HUES6 (cell line): ENCODE measurements around the gene PLEKHG3.

Experiments
- H3K27ac ChIP-seq: 2 replicates; pipeline ENCODE4 v1.7.0; 2013; ENCODE audit warnings: low read depth, mild to moderate bottlenecking, low read length, inconsistent platforms
- H3K27me3 ChIP-seq: 2 replicates; pipeline ENCODE4 v1.6.1; 2013; ENCODE audit warnings: low read length; ENCODE audit not compliant: control insufficient read depth, insufficient read depth
- H3K36me3 ChIP-seq: 2 replicates; pipeline ENCODE4 v1.6.1; 2013; ENCODE audit warnings: low read length; ENCODE audit not compliant: control insufficient read depth, insufficient read depth
- H3K4me1 ChIP-seq: 2 replicates; pipeline ENCODE4 v1.6.1; 2013; ENCODE audit warnings: low read length; ENCODE audit not compliant: control insufficient read depth, insufficient read depth
- H3K4me3 ChIP-seq: 2 replicates; pipeline ENCODE4 v1.5.1; 2013; ENCODE audit warnings: low read depth, low read length
- H3K9ac ChIP-seq: one replicate; pipeline ENCODE4 v1.6.1; 2013; ENCODE audit warnings: mild to moderate bottlenecking, low read length
- H3K9me3 ChIP-seq: 2 replicates; pipeline ENCODE4 v1.6.1; 2013; ENCODE audit warnings: low read depth, low read length; ENCODE audit not compliant: control insufficient read depth, insufficient read depth

The PLEKHG3 gene

DNA sequence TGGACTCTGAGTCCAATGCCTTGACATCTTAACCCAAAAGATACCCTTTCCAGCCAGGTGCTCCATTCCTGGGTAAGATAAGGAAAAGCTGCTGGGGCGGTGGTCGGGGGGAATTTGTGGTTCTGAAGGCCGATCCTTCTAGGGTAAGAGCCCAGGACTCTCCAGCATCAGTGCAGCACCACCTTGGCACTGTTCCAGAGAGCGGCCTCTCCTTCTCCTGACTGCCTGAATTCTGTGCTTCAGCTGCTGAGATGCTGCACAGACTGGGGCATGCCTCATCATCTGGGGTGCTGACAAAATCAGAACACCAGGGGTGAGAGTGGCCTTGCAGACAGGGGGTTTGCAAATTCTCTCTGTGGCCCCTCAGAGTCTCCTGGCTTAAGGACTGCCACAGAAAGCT lies 88.0 kb downstream of the PLEKHG3 start:
- H3K27me3 ChIP-seq, result no peaks in the 10 kb centered on the region
- no peaks in the 10 kb centered on the region for H3K36me3 ChIP-seq
- H3K27ac ChIP-seq, result no peak overlapping the region
- H3K4me3 ChIP-seq, result no peak overlapping the region
- H3K9ac ChIP-seq, result no peak overlapping the region
- no peaks in the 10 kb centered on the region for H3K9me3 ChIP-seq
- peaks cover 7% of the 10 kb centered on the region; the same call in 1 of the 2 replicates for H3K4me1 ChIP-seq

DNA sequence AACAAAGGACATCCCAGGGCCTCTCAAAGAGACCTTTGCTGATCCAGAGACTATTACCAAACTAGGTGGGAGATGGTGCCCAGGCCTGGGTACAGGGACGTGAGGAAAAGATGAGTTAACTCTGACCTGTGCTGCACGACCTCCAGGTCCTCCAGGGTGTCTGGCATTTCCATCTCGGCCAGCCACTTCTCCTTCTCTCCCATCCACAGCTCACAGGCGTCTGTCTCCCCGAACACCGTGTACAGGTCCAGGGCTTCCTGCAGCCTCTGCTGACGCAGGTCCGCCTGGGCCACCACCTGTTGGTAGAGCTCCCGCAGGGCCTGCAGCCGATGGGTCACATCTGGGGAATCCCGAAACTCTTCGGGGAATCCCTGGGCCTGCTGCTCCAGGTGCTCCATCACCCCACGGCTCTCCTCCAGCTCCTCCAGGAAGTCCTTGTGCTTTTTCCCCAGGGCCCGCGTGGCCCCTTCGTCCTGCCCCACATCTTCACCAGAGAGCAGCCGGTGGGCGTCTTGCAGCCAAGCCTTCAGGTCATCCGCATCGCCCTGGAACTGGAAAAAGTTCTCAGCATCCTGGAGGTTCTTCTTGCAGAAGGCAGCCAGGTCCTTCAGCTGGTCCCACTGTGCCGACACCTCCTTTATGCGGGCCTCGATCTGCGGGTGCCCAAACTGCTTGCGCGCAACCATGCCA lies 88.8 kb downstream of the PLEKHG3 start:
- no peaks in the 10 kb centered on the region for H3K36me3 ChIP-seq
- no peaks in the 10 kb centered on the region for H3K27me3 ChIP-seq
- H3K9me3 ChIP-seq, result no peaks in the 10 kb centered on the region
- H3K4me1 ChIP-seq, result peaks cover 7% of the 10 kb centered on the region; the same call in 1 of the 2 replicates
- H3K27ac ChIP-seq, result no peak overlapping the region
- H3K4me3 ChIP-seq, result no peak overlapping the region
- H3K9ac ChIP-seq, result no peak overlapping the region

DNA sequence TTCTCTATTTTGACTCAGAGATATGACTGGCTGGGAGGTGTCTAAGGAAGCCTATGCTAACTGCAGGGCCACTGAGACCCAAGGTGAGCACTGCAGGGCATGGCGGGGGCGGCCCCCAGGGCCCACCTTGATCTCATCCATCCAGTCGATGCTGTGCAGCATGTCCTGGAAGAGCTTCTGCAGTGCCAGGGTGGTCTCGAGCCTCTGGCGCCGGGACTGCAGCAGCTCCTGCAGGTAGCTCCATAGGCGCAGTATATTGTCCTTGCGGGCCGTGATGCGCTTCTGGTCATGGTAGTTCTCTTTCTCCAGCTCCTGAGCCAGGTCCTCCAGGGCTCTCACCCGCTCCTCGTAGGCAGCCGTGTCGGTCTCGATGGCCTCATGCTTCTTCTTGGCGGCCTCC lies 91.0 kb downstream of the PLEKHG3 start:
- Histone ChIP-seq H3K27ac (no peak overlapping the region), H3K4me1 (peaks cover 5% of the 10 kb centered on the region; the same call in 1 of the 2 replicates), H3K9me3 (no peaks in the 10 kb centered on the region), H3K4me3 (no peak overlapping the region), H3K36me3 (no peaks in the 10 kb centered on the region), H3K27me3 (no peaks in the 10 kb centered on the region), H3K9ac (no peak overlapping the region)

DNA sequence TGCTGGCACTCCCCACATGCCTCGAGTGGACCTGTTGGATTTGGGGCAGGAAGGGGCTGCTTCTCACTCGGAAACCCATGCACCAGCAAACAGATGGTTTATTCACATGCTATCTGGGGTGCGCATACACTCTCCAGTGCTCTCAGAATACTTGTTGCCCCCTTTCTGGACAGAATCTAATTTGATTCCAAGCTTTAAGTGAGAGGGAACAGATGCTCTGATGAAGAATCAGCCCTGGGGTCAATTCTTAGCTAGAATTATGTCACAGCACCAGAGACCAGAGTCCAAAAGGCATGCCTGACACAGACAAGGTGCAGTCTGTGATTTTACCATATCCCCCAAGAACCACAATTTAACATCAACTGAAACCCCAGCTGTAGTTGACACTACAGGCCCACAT lies 91.7 kb downstream of the PLEKHG3 start:
- no peaks in the 10 kb centered on the region for H3K9me3 ChIP-seq
- H3K27ac ChIP-seq, result no peak overlapping the region
- no peaks in the 10 kb centered on the region for H3K27me3 ChIP-seq
- H3K36me3 ChIP-seq, result no peaks in the 10 kb centered on the region
- 0 out of 2 replicates have a peak, but pooled peaks cover under 1% of the 10 kb centered on the region for H3K4me1 ChIP-seq
- H3K4me3 ChIP-seq, result no peak overlapping the region
- no peak overlapping the region for H3K9ac ChIP-seq

DNA sequence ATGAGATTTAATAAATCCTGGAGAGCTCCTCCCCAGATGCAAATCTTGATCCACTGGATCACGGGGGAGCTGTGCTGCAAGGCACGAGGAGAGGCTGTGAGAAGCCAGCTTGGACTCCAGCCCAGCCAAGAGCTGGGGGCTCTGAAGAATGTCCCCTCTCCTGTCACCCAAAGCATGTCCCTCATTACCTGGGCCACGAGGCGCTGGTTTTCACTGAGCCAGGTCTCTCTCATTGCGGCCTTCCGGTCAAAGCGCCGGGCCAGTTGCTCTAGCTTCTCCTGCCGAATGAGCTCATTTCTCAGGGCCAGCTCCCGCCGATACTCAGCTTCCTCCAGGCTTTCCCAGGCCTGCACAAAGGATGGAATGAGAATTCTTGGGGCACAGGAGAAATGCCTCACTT lies 92.1 kb downstream of the PLEKHG3 start:
- H3K4me1 ChIP-seq, result no peaks in the 10 kb centered on the region
- no peak overlapping the region for H3K27ac ChIP-seq
- H3K4me3 ChIP-seq, result no peak overlapping the region
- no peak overlapping the region for H3K9ac ChIP-seq
- H3K9me3 ChIP-seq, result no peaks in the 10 kb centered on the region
- H3K27me3 ChIP-seq, result no peaks in the 10 kb centered on the region
- no peaks in the 10 kb centered on the region for H3K36me3 ChIP-seq

DNA sequence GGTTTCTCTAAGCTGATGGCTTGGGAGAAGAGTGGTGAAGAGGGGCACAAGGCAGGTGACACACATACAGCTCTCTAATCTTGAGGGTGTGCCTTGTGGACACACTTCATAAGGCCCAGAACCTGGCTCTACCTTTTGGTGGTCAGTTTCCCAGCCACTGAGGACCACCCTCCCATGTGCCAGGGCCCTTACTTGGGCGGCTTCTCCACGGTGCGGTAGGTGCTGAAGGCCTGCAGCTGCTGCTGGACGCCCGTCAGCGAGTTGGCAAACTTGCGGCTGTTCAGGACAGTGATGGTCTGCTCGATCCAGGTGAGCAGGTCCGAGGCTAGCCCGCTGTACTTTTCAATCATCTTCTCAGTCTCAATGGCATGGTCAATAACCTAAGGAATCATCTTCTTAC lies 95.3 kb downstream of the PLEKHG3 start:
- H3K9ac ChIP-seq, result no peak overlapping the region
- no peaks in the 10 kb centered on the region for H3K36me3 ChIP-seq
- H3K4me3 ChIP-seq, result no peak overlapping the region
- H3K27ac ChIP-seq, result no peak overlapping the region
- no peaks in the 10 kb centered on the region for H3K27me3 ChIP-seq
- H3K9me3 ChIP-seq, result no peaks in the 10 kb centered on the region
- H3K4me1 ChIP-seq, result no peaks in the 10 kb centered on the region
